Prostate gland (tissue), 2 donors: ENCODE results near the gene NPR2.

ENCODE experiments used
- POLR2A ChIP-seq: fragments of 450-650 bp; IDR thresholded peaks from one replicate; pipeline ENCODE4 v1.6.1; 2016; ENCODE audit warnings: antibody characterized with exemption, mild to moderate bottlenecking
- POLR2AphosphoS5 ChIP-seq: sonication (generic); formaldehyde crosslinking; IDR thresholded peaks from one replicate; pipeline ENCODE4 v1.6.1; 2017; ENCODE audit warnings: antibody characterized with exemption
- TF ChIP-seq, protein P1 (sequence below), 4 experiments: fragments of 200-600 bp in 2 of 4; fragments of 450-650 bp in 2 of 4; sonication (generic) in 2 of 4; IDR thresholded peaks; 1 replicate in 3 of 4; 2 replicates in 1 of 4; pipeline ENCODE4 v1.5.1; 2016 to 2019; ENCODE audit warnings: antibody characterized with exemption in 4 of 4, mild to moderate bottlenecking in 2 of 4, moderate library complexity in 2 of 4

DNA sequence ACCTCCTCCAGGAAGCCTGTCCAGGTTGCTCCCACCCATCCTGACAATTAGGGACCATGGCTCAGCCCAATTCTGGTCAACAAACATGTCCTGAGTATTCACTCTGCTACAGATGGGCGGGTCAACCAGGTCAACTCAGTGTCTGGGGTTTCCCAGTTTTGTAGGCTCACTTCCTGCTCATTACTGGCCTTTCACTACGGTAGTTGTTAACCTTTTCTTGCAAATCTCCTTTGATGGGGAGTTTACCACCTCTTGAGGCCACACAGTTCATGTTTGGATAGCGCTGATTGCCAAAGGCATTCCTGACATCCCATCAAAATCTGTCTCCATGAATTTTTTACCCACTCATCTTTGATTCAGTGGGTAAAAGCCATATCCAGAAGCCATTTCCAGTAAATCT is 51.4 kb downstream of the NPR2 start:
- TF ChIP-seq POLR2A (no peak), POLR2AphosphoS5 (no peak)
- TF ChIP-seq, protein P1, sequence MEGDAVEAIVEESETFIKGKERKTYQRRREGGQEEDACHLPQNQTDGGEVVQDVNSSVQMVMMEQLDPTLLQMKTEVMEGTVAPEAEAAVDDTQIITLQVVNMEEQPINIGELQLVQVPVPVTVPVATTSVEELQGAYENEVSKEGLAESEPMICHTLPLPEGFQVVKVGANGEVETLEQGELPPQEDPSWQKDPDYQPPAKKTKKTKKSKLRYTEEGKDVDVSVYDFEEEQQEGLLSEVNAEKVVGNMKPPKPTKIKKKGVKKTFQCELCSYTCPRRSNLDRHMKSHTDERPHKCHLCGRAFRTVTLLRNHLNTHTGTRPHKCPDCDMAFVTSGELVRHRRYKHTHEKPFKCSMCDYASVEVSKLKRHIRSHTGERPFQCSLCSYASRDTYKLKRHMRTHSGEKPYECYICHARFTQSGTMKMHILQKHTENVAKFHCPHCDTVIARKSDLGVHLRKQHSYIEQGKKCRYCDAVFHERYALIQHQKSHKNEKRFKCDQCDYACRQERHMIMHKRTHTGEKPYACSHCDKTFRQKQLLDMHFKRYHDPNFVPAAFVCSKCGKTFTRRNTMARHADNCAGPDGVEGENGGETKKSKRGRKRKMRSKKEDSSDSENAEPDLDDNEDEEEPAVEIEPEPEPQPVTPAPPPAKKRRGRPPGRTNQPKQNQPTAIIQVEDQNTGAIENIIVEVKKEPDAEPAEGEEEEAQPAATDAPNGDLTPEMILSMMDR (IDR thresholded peaks at IDR 0.05): no peak
